HCT116 (cell line): ENCODE data around the gene LIMS2. TPM values are rescaled to one million over a fixed set of nuclear protein-coding genes. Genes with fewer than 3 reads are reported as not detected.

Experiments used
- total RNA-seq: library from RNA; stranded (reverse); gene quantifications from one replicate; pipeline ENCODE4 v1.2.1, GENCODE V29; 2021; ENCODE audit not compliant: unreplicated experiment

Gene LIMS2
- total RNA-seq, 1 experiment from 2014 or later: 3.7 TPM

Other genes with a start within 250 kb of the LIMS2 start
- gene IWS1, start 149.0 kb downstream of the LIMS2 start, total RNA-seq: 46.6 TPM
- 0.07 TPM for gene MYO7B, start 139.8 kb downstream of the LIMS2 start, total RNA-seq
- not detected for gene GPR17, start 29.4 kb downstream of the LIMS2 start, total RNA-seq
- 3.1 TPM for gene SFT2D3, start 26.0 kb upstream of the LIMS2 start, total RNA-seq
- 52.5 TPM for gene WDR33, start 135.6 kb upstream of the LIMS2 start, total RNA-seq
- gene POLR2D, start 182.6 kb upstream of the LIMS2 start, total RNA-seq: 61.4 TPM
- gene AMMECR1L, start 210.4 kb upstream of the LIMS2 start, total RNA-seq: 19.1 TPM